Transverse colon (tissue), 4 donors: ENCODE data around the gene PLCB1.

Experiments
- EP300 ChIP-seq: sonication (generic); formaldehyde crosslinking; IDR thresholded peaks from one replicate; pipeline ENCODE4 v1.6.1; 2017; ENCODE audit warnings: antibody characterized with exemption, low read depth
- POLR2A ChIP-seq: fragments of 450-650 bp; IDR thresholded peaks from one replicate; pipeline ENCODE4 v1.6.1; 2016; ENCODE audit warnings: antibody characterized with exemption, mild to moderate bottlenecking, moderate library complexity
- POLR2AphosphoS5 ChIP-seq, 3 donors: sonication (generic); formaldehyde crosslinking; IDR thresholded peaks; one replicate each; pipeline ENCODE4 v1.6.1; 2016; ENCODE audit warnings: antibody characterized with exemption in 3 of 3
- TF ChIP-seq, protein P1 (sequence below), 5 experiments: fragments of 200-600 bp in 3 of 5; fragments of 450-650 bp in 2 of 5; sonication (generic) in 3 of 5; IDR thresholded peaks; 1 replicate in 2 of 5; 2 replicates in 3 of 5; pipeline ENCODE4 v1.5.1; 2016 to 2017; ENCODE audit warnings: antibody characterized with exemption in 5 of 5, inconsistent platforms in 3 of 5, mild to moderate bottlenecking in 2 of 5, moderate library complexity in 1 of 5

DNA sequence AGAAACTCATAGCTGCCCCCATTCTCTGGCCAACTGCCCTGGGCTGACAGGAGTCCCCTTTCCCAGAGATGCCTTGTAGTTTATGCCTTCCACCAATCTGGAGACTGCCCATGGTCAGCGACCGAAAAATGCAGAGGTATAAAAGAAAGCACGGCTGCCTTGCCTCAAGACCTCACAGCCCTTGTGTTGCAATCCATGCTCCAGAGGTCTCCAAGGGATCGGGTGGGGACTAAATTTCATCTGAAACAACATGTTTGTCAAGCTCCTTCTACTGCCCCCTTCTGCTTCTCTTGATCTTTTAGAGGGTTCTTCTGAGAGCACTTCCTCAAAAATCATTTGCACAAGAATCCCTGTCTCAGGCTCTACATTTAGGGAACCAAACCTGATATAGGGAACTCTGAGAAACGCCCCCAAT, 128.8 kb downstream of the PLCB1 start:
- TF ChIP-seq, protein P1, sequence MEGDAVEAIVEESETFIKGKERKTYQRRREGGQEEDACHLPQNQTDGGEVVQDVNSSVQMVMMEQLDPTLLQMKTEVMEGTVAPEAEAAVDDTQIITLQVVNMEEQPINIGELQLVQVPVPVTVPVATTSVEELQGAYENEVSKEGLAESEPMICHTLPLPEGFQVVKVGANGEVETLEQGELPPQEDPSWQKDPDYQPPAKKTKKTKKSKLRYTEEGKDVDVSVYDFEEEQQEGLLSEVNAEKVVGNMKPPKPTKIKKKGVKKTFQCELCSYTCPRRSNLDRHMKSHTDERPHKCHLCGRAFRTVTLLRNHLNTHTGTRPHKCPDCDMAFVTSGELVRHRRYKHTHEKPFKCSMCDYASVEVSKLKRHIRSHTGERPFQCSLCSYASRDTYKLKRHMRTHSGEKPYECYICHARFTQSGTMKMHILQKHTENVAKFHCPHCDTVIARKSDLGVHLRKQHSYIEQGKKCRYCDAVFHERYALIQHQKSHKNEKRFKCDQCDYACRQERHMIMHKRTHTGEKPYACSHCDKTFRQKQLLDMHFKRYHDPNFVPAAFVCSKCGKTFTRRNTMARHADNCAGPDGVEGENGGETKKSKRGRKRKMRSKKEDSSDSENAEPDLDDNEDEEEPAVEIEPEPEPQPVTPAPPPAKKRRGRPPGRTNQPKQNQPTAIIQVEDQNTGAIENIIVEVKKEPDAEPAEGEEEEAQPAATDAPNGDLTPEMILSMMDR (IDR thresholded peaks at IDR 0.05): no peak
- TF ChIP-seq POLR2A: no peak
- TF ChIP-seq EP300: no peak
- no peak for TF ChIP-seq POLR2AphosphoS5 (IDR thresholded peaks at IDR 0.05)
